ENCODE measurements around the gene GGTLC2. TPM values are rescaled to one million over a fixed set of nuclear protein-coding genes. Genes with fewer than 3 reads are reported as not detected.

GGTLC2 gene
- total RNA-seq, 1 donor, result not detected

GRCh38 chr22:22693531-22693884, 49.1 kb downstream of the GGTLC2 start:
- no peak overlapping the region for H3K4me3 ChIP-seq (ENCODE audit: low read depth, low read length)
- TF ChIP-seq CTCF (IDR thresholded peaks at IDR 0.05; ENCODE audit: insufficient read depth, low read depth, low read length), result no peak
- no peak for DNase-seq (ENCODE audit: low read depth)

- H3K4me3 ChIP-seq (ENCODE audit: low read depth, low read length), result no peak overlapping the region
- no peak for TF ChIP-seq CTCF (IDR thresholded peaks at IDR 0.05; ENCODE audit: insufficient read depth, low read depth, low read length)
- no peak for DNase-seq (ENCODE audit: low read depth)
Measured at GRCh38 chr22:22694106-22694505, 49.7 kb downstream of the GGTLC2 start.

- no peak overlapping the region for H3K4me3 ChIP-seq (ENCODE audit: low read depth, low read length)
Measured at GRCh38 chr22:22696104-22696503, 51.7 kb downstream of the GGTLC2 start.

More at GRCh38 chr22:22696104-22696503, 51.7 kb downstream of the GGTLC2 start:
- no peak for DNase-seq (ENCODE audit: low read depth)
- TF ChIP-seq CTCF (IDR thresholded peaks at IDR 0.05; ENCODE audit: insufficient read depth, low read depth, low read length), result no peak

Small RNAs within 50 kb of the gene (small RNA-seq; reads per million reads assigned to genes)
- gene AC244250.2, result not detected
- not detected for gene IGLV3-29
- not detected for gene IGLVVI-25-1

Other genes with a start within 250 kb of the GGTLC2 start
- gene ZNF280B, start 135.9 kb upstream of the GGTLC2 start, total RNA-seq, result 1.6 and 1.7 TPM in 2 replicates
- gene ZNF280A, start 124.3 kb upstream of the GGTLC2 start, total RNA-seq, result 0.32 TPM in 1 of 2 replicates, not detected in the other
- 0.43 and 0.97 TPM in 2 replicates for gene PRAME, start 85.3 kb upstream of the GGTLC2 start, total RNA-seq
- not detected in 2 replicates for gene IGLL5, start 243.2 kb downstream of the GGTLC2 start, total RNA-seq